ENCODE data around the gene ADPRM. TPM values are rescaled to one million over a fixed set of nuclear protein-coding genes. Genes with fewer than 3 reads are reported as not detected.

ADPRM gene
- polyA plus RNA-seq, 1 donor from 2014 or later, result 33.2 TPM

DNA sequence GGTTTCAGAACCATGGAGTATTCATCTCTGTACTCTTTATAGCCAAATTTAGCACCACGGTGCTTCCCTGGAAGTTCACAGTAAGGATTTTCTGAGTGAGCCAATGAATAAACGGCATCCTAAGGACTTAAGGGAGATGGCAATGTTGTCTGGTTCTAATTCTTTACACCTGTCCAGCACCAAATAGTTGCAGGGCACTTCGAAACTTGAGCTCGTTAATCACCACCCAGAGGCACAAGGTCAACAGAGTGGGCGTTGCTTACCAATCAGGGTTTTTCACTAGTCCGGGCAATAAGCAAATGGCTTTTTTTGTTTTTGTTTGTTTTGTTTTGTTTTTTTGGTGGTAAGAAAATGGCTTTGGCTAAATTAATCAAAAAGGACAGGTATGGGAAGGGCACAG is 60.7 kb downstream of the ADPRM start:
- no peaks in the 10 kb centered on the region for H3K27me3 Mint-ChIP-seq
- no peaks in the 10 kb centered on the region for H3K4me1 Mint-ChIP-seq
- no peak overlapping the region for H3K4me3 Mint-ChIP-seq
- H3K36me3 Mint-ChIP-seq, result peaks cover 2% of the 10 kb centered on the region
- no peak overlapping the region for H3K27ac Mint-ChIP-seq
- H3K9me3 Mint-ChIP-seq, result no peaks in the 10 kb centered on the region

Other genes with a start within 250 kb of the ADPRM start
- not detected for gene MYH4, start 228.0 kb upstream of the ADPRM start, polyA plus RNA-seq
- not detected for gene MYH1, start 179.1 kb upstream of the ADPRM start, polyA plus RNA-seq
- gene MYH2, start 147.9 kb upstream of the ADPRM start, polyA plus RNA-seq, result not detected
- 1.6 TPM for gene MYH3, start 40.3 kb upstream of the ADPRM start, polyA plus RNA-seq
- gene SCO1, start 61 bp upstream of the ADPRM start, polyA plus RNA-seq, result 15.4 TPM
- gene TMEM220, start 32.4 kb downstream of the ADPRM start, polyA plus RNA-seq, result 3.6 TPM
- not detected for gene TMEM238L, start 106.5 kb downstream of the ADPRM start, polyA plus RNA-seq
- not detected for gene PIRT, start 140.5 kb downstream of the ADPRM start, polyA plus RNA-seq

Measured in IgD-negative memory B cell (primary cell).